AG10803 (cell line): Measurements from ENCODE around the gene GJA8.
"Not testable (repeated sequence)": the region's sequence is repeated elsewhere in the genome, so short reads cannot be mapped to it uniquely, and the experiment has no call there.

Experiments
- DNase-seq: peaks from one replicate; pipeline ENCODE4 v3.0.0; 2010; ENCODE audit warnings: low read depth
- H3K4me3 ChIP-seq: 2 replicates; pipeline ENCODE4 v1.5.1; 2011; ENCODE audit warnings: mild to moderate bottlenecking, low read length, control low read depth
- TF ChIP-seq, protein P1 (sequence below): conservative IDR thresholded peaks from 2 replicates; pipeline ENCODE4 v1.5.1; 2011; ENCODE audit warnings: mild to moderate bottlenecking, low read length, control low read depth, inconsistent platforms

GJA8 gene

DNA sequence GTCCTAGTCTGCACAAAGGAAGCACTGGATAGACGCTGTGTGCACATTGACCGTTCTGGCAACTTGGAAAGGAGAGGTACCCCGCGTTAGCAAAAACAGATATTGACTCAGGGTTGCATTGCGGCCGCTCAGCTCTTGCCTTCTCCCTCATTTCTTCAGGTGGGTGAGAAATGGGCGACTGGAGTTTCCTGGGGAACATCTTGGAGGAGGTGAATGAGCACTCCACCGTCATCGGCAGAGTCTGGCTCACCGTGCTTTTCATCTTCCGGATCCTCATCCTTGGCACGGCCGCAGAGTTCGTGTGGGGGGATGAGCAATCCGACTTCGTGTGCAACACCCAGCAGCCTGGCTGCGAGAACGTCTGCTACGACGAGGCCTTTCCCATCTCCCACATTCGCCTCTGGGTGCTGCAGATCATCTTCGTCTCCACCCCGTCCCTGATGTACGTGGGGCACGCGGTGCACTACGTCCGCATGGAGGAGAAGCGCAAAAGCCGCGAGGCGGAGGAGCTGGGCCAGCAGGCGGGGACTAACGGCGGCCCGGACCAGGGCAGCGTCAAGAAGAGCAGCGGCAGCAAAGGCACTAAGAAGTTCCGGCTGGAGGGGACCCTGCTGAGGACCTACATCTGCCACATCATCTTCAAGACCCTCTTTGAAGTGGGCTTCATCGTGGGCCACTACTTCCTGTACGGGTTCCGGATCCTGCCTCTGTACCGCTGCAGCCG, 5.4 kb downstream of the GJA8 start:
- no peak overlapping the region for H3K4me3 ChIP-seq
- TF ChIP-seq, protein P1, sequence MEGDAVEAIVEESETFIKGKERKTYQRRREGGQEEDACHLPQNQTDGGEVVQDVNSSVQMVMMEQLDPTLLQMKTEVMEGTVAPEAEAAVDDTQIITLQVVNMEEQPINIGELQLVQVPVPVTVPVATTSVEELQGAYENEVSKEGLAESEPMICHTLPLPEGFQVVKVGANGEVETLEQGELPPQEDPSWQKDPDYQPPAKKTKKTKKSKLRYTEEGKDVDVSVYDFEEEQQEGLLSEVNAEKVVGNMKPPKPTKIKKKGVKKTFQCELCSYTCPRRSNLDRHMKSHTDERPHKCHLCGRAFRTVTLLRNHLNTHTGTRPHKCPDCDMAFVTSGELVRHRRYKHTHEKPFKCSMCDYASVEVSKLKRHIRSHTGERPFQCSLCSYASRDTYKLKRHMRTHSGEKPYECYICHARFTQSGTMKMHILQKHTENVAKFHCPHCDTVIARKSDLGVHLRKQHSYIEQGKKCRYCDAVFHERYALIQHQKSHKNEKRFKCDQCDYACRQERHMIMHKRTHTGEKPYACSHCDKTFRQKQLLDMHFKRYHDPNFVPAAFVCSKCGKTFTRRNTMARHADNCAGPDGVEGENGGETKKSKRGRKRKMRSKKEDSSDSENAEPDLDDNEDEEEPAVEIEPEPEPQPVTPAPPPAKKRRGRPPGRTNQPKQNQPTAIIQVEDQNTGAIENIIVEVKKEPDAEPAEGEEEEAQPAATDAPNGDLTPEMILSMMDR = no peak
- no peak for DNase-seq

DNA sequence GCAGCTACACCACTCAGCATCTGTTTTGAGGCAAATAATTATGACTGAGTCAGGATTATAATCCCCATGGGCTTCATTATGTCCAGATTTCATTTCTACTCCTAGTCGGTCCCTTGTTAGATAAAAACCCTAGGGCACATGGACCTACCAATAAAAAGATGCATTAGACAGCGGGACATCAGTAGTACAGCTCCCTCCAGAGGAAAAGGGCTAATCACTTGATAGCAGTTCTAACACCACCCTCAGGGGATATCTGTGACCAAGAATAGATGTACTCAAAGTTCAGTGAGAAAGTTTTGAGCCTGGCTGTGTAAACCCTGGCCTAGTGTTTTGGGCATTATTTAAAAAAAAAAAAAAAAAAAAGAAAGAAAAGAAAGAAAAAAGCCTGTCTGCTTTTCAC, 10.0 kb downstream of the GJA8 start:
- no peak overlapping the region for H3K4me3 ChIP-seq
- TF ChIP-seq, protein P1 = no peak
- DNase-seq = no peak

DNA sequence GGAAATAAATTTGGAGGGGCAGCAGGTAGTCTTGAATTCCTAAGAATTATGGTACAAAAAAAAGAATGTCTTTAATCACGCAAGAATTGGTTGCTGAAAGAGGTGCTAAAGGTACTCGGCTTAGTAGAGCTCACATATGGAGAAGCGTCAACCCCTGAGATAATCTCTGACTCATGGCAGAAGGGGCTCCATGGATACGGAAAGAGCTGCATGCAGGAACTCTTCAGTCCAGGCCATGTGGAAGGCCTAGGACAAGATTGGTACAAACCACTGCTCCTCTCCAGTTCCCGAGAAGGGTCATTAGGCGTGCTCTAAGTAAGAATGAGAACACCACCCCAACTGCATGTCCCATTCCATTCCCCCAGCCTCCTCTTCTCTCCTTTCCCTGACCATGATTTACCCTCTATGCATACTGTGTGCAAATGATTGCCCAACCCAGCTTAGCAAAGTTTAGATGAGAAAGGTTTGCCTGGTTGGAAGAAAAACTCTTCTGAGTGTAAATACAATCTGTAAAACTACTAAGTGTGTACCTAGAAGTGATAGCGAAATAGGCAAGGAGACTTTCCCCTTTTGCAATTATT, 10.9 kb downstream of the GJA8 start:
- TF ChIP-seq, protein P1 = no peak
- no peak for DNase-seq

DNA sequence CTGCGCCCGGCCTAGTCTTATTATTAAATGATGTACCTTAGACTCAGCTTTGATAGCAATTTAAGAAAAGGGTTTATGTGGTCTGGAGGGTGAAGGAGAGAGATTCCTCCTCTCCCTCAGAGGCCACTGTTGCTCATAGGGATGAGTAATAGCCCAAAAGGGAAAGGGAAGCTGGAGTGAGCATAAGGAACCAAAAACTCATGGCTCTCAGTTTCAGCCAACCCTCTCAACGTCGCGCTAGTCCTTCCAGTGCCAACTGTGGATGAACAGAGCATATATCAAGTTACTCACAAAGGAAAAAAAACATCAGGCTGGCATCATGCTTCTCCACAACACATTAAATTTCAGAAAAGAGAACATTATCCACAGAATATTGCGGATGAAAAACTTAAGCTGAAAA, 17.3 kb downstream of the GJA8 start:
- H3K4me3 ChIP-seq = no peak overlapping the region
- TF ChIP-seq, protein P1 = no peak
- no peak for DNase-seq

More for the DNA sequence above, 10.9 kb downstream of the GJA8 start:
- H3K4me3 ChIP-seq = no peak overlapping the region

- TF ChIP-seq, protein P1 = no peak
- no peak for DNase-seq
- no peak overlapping the region for H3K4me3 ChIP-seq
Measured at GRCh38 chr1:147924813-147925212, 22.2 kb downstream of the GJA8 start.

GRCh38 chr1:147927215-147927614, 24.6 kb downstream of the GJA8 start:
- H3K4me3 ChIP-seq, DNase-seq: not testable (repeated sequence)

DNA sequence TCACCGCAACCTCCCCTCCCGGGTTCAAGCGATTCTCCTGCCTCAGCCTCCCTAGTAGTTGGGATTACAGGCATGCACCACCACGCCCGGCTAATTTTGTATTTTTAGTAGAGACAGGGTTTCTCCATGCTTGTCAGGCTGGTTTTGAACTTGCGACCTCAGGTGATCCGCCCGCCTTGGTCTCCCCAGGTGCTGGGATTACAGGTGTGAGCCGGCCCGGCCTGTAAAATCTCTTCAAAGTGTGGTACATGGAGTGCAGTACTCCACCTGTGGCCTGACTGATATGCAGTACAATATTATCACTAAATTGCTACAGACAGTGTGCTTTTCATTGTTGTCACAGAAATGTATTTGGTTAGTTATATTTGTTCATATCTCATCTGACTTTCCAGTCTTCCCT, 25.1 kb downstream of the GJA8 start:
- not testable (repeated sequence) for H3K4me3 ChIP-seq, DNase-seq

- H3K4me3 ChIP-seq = peak within 1 kb of the TSS; percentile 74
- DNase-seq = peak; percentile 80
Measured at GRCh38 chr1:147928236-147929132, 25.9 kb downstream of the GJA8 start, which contains the start of gene GPR89B. Gene GPR89B, plus strand, starts transcription at chr1:147928420. Its CDS starts 117 bp downstream, at chr1:147928537.

GRCh38 chr1:147931137-147931536, 28.5 kb downstream of the GJA8 start:
- not testable (repeated sequence) for H3K4me3 ChIP-seq, DNase-seq

DNA sequence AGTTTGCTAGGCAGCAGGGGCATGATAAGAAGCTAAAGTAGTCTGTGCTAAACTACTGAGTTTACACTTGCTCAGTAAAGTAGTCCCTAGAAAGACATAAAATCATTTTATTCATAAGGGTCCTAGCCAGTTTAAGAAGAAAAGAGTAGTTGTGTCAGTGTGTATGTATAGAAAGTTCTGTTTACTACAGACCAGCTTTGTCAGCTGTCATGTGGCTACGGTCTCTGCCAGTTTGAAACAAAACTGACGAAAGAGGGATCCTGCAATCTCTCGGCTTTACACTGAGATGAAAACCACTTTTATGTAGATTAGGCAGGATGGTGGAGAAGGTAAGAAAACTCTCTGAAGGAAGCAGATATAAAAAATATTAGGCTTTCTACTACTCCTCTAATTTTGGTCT, 32.7 kb downstream of the GJA8 start:
- DNase-seq, H3K4me3 ChIP-seq: not testable (repeated sequence)

DNA sequence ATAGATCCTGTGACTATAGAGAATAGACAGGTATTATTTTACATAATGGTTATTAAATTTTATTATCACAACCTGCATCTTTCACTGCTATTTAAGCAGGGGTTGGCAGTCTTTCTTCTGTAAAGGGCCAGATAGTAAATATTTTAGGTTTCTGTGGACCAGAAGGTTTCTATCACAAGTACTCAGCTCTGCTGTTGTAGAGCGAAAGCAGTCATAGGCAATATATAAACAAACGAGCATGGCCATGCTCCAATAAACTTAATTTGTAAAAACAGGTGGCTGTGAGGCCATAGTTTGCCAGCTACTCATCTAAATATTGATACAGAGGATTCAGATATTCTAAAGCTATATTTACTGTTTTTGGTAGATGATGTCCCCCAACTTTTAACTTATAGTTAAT, 37.9 kb downstream of the GJA8 start:
- H3K4me3 ChIP-seq, DNase-seq: not testable (repeated sequence)

DNA sequence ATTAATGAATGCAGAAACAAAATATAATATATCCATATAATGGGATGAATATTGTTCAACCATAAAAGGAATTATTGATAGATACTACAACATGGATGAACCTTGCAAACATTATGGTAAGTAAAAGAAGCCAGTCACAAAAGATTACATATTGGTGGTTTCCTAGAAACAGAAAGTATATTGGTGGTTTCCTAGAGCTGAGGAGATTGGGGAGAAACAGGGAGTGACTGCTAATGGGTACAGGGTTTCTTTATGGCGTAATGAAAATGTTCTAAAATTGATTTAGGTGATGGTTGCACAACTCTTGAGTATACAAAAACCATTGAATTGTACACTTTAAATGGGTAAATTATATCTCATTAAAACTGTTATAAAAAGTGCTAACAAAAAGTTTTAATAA, 40.0 kb downstream of the GJA8 start:
- H3K4me3 ChIP-seq, DNase-seq: not testable (repeated sequence)

DNA sequence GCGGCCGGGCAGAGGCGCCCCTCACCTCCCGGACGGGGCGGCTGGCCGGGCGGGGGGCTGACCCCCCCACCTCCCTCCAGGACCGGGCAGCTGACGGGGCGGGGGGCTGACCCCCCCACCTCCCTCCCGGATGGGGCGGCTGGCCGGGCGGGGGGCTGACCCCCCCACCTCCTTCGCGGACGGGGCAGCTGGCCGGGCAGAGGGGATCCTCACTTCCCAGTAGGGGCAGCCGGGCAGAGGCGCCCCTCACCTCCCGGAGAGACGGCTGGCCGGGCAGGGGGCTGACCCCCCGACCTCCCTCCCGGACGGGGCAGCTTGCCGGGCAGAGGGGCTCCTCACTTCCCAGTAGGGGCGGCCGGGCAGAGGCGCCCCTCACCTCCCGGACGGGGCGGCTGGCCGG, 46.9 kb downstream of the GJA8 start:
- DNase-seq, H3K4me3 ChIP-seq: not testable (repeated sequence)
